Astrocyte (in vitro differentiated cells and primary cell): ENCODE measurements around the gene PBX1. TPM values are rescaled to one million over a fixed set of nuclear protein-coding genes. Genes with fewer than 3 reads are reported as not detected.
A peak's percentile ranks its signal among the peaks of the same experiment; 100 is the strongest.

Source experiments
- DNase-seq: peaks from one replicate; pipeline ENCODE4 v3.0.0-alpha.2; 2010; ENCODE audit warnings: low read depth
- FAIRE-seq: peaks from 2 replicates; lab custom pipeline; 2011; peaks lifted over from hg19 to GRCh38; lab: Jason Lieb, UNC
- H2AFZ ChIP-seq: 2 replicates; pipeline ENCODE4 v1.6.0; 2012; ENCODE audit warnings: low read depth, low read length, inconsistent platforms
- H3K27ac ChIP-seq: 2 replicates; pipeline ENCODE4 v1.5.1; 2011; ENCODE audit warnings: low read depth, low read length, inconsistent platforms
- H3K27me3 ChIP-seq: 2 replicates; pipeline ENCODE4 v1.6.0; 2011; ENCODE audit warnings: low read length, inconsistent platforms; ENCODE audit not compliant: insufficient read depth
- H3K36me3 ChIP-seq: 2 replicates; pipeline ENCODE4 v1.5.1; 2011; ENCODE audit warnings: low read length, inconsistent platforms; ENCODE audit not compliant: insufficient read depth
- H3K4me1 ChIP-seq: 2 replicates; pipeline ENCODE4 v1.5.1; 2011; ENCODE audit warnings: low read length, inconsistent platforms; ENCODE audit not compliant: insufficient read depth
- H3K4me2 ChIP-seq: 2 replicates; pipeline ENCODE4 v1.6.0; 2012; ENCODE audit warnings: low read length, inconsistent platforms
- H3K4me3 ChIP-seq: 2 replicates; pipeline ENCODE4 v1.5.1; 2011; ENCODE audit warnings: low read depth, mild to moderate bottlenecking, low read length, inconsistent platforms; ENCODE audit not compliant: insufficient read depth
- H3K79me2 ChIP-seq: 2 replicates; pipeline ENCODE4 v1.6.0; 2012; ENCODE audit warnings: mild to moderate bottlenecking, low read length, inconsistent platforms; ENCODE audit not compliant: insufficient read depth
- H3K9ac ChIP-seq: 2 replicates; pipeline ENCODE4 v1.6.0; 2012; ENCODE audit warnings: mild to moderate bottlenecking, low read length, inconsistent platforms
- H3K9me3 ChIP-seq: 2 replicates; pipeline ENCODE4 v1.5.1; 2012; ENCODE audit warnings: low read depth, mild to moderate bottlenecking, low read length, inconsistent platforms; ENCODE audit not compliant: insufficient read depth
- H4K20me1 ChIP-seq: 2 replicates; pipeline ENCODE4 v1.6.0; 2012; ENCODE audit warnings: low read length, inconsistent platforms; ENCODE audit not compliant: insufficient read depth
- H3K27ac Mint-ChIP-seq: one replicate; pipeline ENCODE4 v1.8.0; 2021; ENCODE audit warnings: mild to moderate bottlenecking, mixed read lengths; ENCODE audit not compliant: unreplicated experiment
- H3K27me3 Mint-ChIP-seq: one replicate; pipeline ENCODE4 v1.8.0; 2021; ENCODE audit warnings: low read depth, mixed read lengths; ENCODE audit not compliant: unreplicated experiment
- H3K36me3 Mint-ChIP-seq: one replicate; pipeline ENCODE4 v1.8.0; 2021; ENCODE audit warnings: low read depth, mixed read lengths; ENCODE audit not compliant: unreplicated experiment
- H3K4me1 Mint-ChIP-seq: one replicate; pipeline ENCODE4 v1.8.0; 2021; ENCODE audit warnings: low read depth, mixed read lengths; ENCODE audit not compliant: unreplicated experiment
- H3K4me3 Mint-ChIP-seq: one replicate; pipeline ENCODE4 v1.8.0; 2021; ENCODE audit warnings: mild to moderate bottlenecking, moderate library complexity, mixed read lengths; ENCODE audit not compliant: unreplicated experiment
- H3K9me3 Mint-ChIP-seq: one replicate; pipeline ENCODE4 v1.8.0; 2021; ENCODE audit warnings: mild to moderate bottlenecking, mixed read lengths; ENCODE audit not compliant: unreplicated experiment
- CTCF ChIP-seq: IDR thresholded peaks from 2 replicates; pipeline ENCODE4 v1.5.1; 2011; ENCODE audit warnings: low read depth, mild to moderate bottlenecking, inconsistent platforms, low read length, moderate library complexity; ENCODE audit not compliant: insufficient read depth
- EZH2 ChIP-seq: IDR thresholded peaks from 2 replicates; pipeline ENCODE4 v1.6.1; 2012; ENCODE audit warnings: mild to moderate bottlenecking, low read length, inconsistent platforms; ENCODE audit not compliant: insufficient read depth
- total RNA-seq: library from RNA; stranded (reverse); gene quantifications from 2 replicates; pipeline ENCODE4 v1.2.1, GENCODE V29; 2021

The PBX1 gene
- total RNA-seq, 1 donor from 2014 or later, result 37.2 TPM

- Histone ChIP-seq H3K79me2 (no peaks in the 10 kb centered on the region), H3K27ac (no peak overlapping the region)
- no peak overlapping the region for H3K4me3 Mint-ChIP-seq
Observed at GRCh38 chr1:164709541-164710278, 150.7 kb downstream of the PBX1 start.

GRCh38 chr1:164712131-164713036, 153.4 kb downstream of the PBX1 start:
- Mint-ChIP-seq H3K27ac (no peak overlapping the region), H3K4me1 (peaks cover 7% of the 10 kb centered on the region), H3K4me3 (no peak overlapping the region), H3K27me3 (no peaks in the 10 kb centered on the region), H3K36me3 (peaks cover 3% of the 10 kb centered on the region), H3K9me3 (no peaks in the 10 kb centered on the region)
- Histone ChIP-seq H3K4me3 (no peak overlapping the region), H3K36me3 (no peaks in the 10 kb centered on the region), H3K4me1 (peaks cover 19% of the 10 kb centered on the region), H2AFZ (no peak overlapping the region), H3K79me2 (peaks cover 3% of the 10 kb centered on the region), H4K20me1 (no peaks in the 10 kb centered on the region), H3K27me3 (no peaks in the 10 kb centered on the region), H3K9me3 (no peaks in the 10 kb centered on the region), H3K27ac (no peak overlapping the region), H3K9ac (no peak overlapping the region), H3K4me2 (no peak overlapping the region)
- no peak for DNase-seq
- TF ChIP-seq CTCF (no peak), EZH2 (no peak)
- no peak for FAIRE-seq

More at GRCh38 chr1:164709541-164710278, 150.7 kb downstream of the PBX1 start:
- Histone ChIP-seq H3K9me3 (no peaks in the 10 kb centered on the region), H4K20me1 (no peaks in the 10 kb centered on the region), H3K9ac (no peak overlapping the region), H2AFZ (no peak overlapping the region), H3K36me3 (no peaks in the 10 kb centered on the region), H3K27me3 (no peaks in the 10 kb centered on the region), H3K4me2 (no peak overlapping the region), H3K4me1 (peaks cover 22% of the 10 kb centered on the region), H3K4me3 (no peak overlapping the region)
- Mint-ChIP-seq H3K27ac (no peak overlapping the region), H3K36me3 (peaks cover 3% of the 10 kb centered on the region), H3K4me1 (peaks cover 20% of the 10 kb centered on the region), H3K27me3 (no peaks in the 10 kb centered on the region), H3K9me3 (no peaks in the 10 kb centered on the region)
- TF ChIP-seq CTCF (no peak), EZH2 (no peak)
- DNase-seq, result peak; percentile 32
- FAIRE-seq, result no peak
